HEK293 (cell line): ENCODE data around the gene ZNF599.
A peak's percentile ranks its signal among the peaks of the same experiment; 100 is the strongest.

Source experiments
- HOXC10 ChIP-seq: sonication (generic); formaldehyde crosslinking; IDR thresholded peaks from 2 replicates; pipeline ENCODE4 v1.8.1; 2023; ENCODE audit warnings: mild to moderate bottlenecking, missing genetic modification reagents
- KLF7 ChIP-seq: fragments of 450-650 bp; formaldehyde crosslinking; IDR thresholded peaks from 2 replicates; pipeline ENCODE4 v1.5.1; 2016; ENCODE audit warnings: missing biosample characterization, missing genetic modification characterization, borderline replicate concordance
- MYNN ChIP-seq: fragments of 450-650 bp; formaldehyde crosslinking; IDR thresholded peaks from 2 replicates; pipeline ENCODE4 v1.5.1; 2016; ENCODE audit warnings: missing biosample characterization, missing genetic modification characterization, borderline replicate concordance
- SCRT2 ChIP-seq: fragments of 450-650 bp; formaldehyde crosslinking; IDR thresholded peaks from 2 replicates; pipeline ENCODE4 v1.5.1; 2016; ENCODE audit warnings: missing biosample characterization, missing genetic modification characterization
- TCF7L2 ChIP-seq: IDR thresholded peaks from 2 replicates; pipeline ENCODE4 v1.6.1; 2011; ENCODE audit warnings: low read depth, mild to moderate bottlenecking, inconsistent platforms, low read length, moderate library complexity, borderline replicate concordance
- ZBTB21 ChIP-seq: fragments of 450-650 bp; formaldehyde crosslinking; IDR thresholded peaks from 2 replicates; pipeline ENCODE4 v1.5.1; 2017; ENCODE audit warnings: missing biosample characterization, missing genetic modification characterization
- ZBTB48 ChIP-seq: fragments of 450-650 bp; formaldehyde crosslinking; IDR thresholded peaks from 2 replicates; pipeline ENCODE4 v1.5.1; 2016; ENCODE audit warnings: missing biosample characterization, missing genetic modification characterization
- ZNF140 ChIP-seq: fragments of 450-650 bp; formaldehyde crosslinking; IDR thresholded peaks from 2 replicates; pipeline ENCODE4 v1.5.1; 2016; ENCODE audit warnings: missing biosample characterization, missing genetic modification characterization
- ZNF335 ChIP-seq: fragments of 450-650 bp; formaldehyde crosslinking; conservative IDR thresholded peaks from 2 replicates; pipeline ENCODE4 v1.5.1; 2016; ENCODE audit warnings: missing biosample characterization, missing genetic modification characterization
- ZNF37A ChIP-seq: fragments of 450-650 bp; IDR thresholded peaks from 2 replicates; pipeline ENCODE4 v1.5.1; 2018; ENCODE audit warnings: missing biosample characterization, missing genetic modification characterization
- ZNF394 ChIP-seq: fragments of 450-650 bp; formaldehyde crosslinking; IDR thresholded peaks from 2 replicates; pipeline ENCODE4 v1.5.1; 2016; ENCODE audit warnings: missing biosample characterization, missing genetic modification characterization, mild to moderate bottlenecking, moderate library complexity, borderline replicate concordance
- ZNF426 ChIP-seq: fragments of 450-650 bp; formaldehyde crosslinking; IDR thresholded peaks from 2 replicates; pipeline ENCODE4 v1.5.1; 2017; ENCODE audit warnings: missing biosample characterization, missing genetic modification characterization, mild to moderate bottlenecking, inconsistent platforms, moderate library complexity
- ZNF654 ChIP-seq: fragments of 450-650 bp; formaldehyde crosslinking; IDR thresholded peaks from 2 replicates; pipeline ENCODE4 v1.5.1; 2016; ENCODE audit warnings: low read depth, missing biosample characterization, missing genetic modification characterization
- ZNF658 ChIP-seq: fragments of 450-650 bp; formaldehyde crosslinking; IDR thresholded peaks from 2 replicates; pipeline ENCODE4; 2016; ENCODE audit warnings: missing biosample characterization, missing genetic modification characterization
- TF ChIP-seq, protein P1 (sequence below): fragments of 450-650 bp; formaldehyde crosslinking; IDR thresholded peaks from 2 replicates; pipeline ENCODE4 v1.5.1; 2016; ENCODE audit warnings: missing biosample characterization, missing genetic modification characterization
- TF ChIP-seq, protein P2 (sequence below): fragments of 450-650 bp; formaldehyde crosslinking; IDR thresholded peaks from 2 replicates; pipeline ENCODE4 v1.5.1; 2016; ENCODE audit warnings: missing biosample characterization, missing genetic modification characterization
- TF ChIP-seq, protein P3 (sequence below): fragments of 450-650 bp; formaldehyde crosslinking; IDR thresholded peaks from 2 replicates; pipeline ENCODE4 v1.5.1; 2016; ENCODE audit warnings: missing biosample characterization, missing genetic modification characterization, borderline replicate concordance
- TF ChIP-seq, protein P4 (sequence below): fragments of 450-650 bp; formaldehyde crosslinking; IDR thresholded peaks from 2 replicates; pipeline ENCODE4 v1.5.1; 2017; ENCODE audit warnings: missing biosample characterization, missing genetic modification characterization
- TF ChIP-seq, protein P5 (sequence below): fragments of 450-650 bp; formaldehyde crosslinking; IDR thresholded peaks from 2 replicates; pipeline ENCODE4; 2016; ENCODE audit warnings: missing biosample characterization, missing genetic modification characterization
- TF ChIP-seq, protein P6 (sequence below): fragments of 450-650 bp; formaldehyde crosslinking; IDR thresholded peaks from 2 replicates; pipeline ENCODE4 v1.5.1; 2017; ENCODE audit warnings: missing biosample characterization, missing genetic modification characterization

The ZNF599 gene

DNA sequence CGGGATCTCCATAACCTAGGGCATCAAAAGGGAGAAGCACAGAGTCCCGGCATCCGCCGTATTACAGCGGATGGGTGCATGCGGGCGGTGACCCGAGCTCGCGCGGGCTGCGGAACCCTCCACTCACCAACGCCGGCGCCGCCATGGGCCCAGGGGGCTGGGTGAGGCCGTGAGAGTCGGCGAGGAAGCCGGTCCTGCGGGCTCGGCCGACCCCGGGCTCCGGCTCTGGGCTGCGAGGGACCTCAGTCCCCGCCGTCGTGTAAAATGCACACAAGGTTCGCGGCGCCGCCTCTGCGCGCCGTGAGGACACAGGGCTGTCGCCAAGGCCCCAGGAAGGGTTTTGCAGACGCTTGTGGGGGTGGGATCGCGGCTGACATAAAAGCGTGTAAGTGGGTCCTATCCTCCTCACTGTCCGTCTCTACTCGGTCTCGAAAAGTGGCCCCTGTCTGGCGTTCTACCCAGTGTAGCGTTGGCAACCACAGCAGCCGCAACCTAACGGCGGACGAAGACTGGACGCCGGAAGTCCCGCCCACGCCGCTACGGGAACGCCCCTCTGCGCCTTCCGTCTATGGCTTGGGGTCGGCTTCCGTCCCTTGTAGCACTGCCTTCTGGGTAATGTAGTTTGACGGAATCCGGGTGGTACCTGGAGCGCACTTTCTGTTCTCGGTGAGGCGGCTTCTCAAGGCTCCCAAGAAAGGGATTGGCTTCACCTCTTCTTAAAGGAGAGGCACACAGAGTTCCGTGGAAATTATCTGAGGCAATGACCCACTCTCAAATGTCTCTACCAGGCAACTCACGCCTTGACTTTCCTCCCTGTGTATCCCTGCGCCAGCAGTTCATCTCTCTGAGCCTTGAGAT, at the start of gene ZNF599 (continued):
- TF ChIP-seq, protein P1, sequence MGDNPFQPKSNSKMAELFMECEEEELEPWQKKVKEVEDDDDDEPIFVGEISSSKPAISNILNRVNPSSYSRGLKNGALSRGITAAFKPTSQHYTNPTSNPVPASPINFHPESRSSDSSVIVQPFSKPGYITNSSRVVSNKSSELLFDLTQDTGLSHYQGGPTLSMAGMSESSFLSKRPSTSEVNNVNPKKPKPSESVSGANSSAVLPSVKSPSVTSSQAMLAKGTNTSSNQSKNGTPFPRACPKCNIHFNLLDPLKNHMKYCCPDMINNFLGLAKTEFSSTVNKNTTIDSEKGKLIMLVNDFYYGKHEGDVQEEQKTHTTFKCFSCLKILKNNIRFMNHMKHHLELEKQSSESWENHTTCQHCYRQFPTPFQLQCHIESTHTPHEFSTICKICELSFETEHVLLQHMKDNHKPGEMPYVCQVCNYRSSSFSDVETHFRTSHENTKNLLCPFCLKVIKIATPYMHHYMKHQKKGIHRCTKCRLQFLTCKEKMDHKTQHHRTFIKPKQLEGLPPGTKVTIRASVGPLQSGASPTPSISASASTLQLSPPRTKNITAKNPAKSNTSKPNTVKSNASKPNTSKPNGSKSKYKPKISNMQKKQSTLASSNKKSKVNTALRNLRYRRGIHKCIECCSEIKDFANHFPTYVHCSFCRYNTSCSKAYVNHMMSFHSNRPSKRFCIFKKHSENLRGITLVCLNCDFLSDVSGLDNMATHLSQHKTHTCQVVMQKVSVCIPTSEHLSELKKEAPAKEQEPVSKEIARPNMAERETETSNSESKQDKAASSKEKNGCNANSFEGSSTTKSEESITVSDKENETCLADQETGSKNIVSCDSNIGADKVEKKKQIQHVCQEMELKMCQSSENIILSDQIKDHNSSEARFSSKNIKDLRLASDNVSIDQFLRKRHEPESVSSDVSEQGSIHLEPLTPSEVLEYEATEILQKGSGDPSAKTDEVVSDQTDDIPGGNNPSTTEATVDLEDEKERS: peak; percentile 78; the same call in 1 of the 2 replicates
- TF ChIP-seq ZNF394 (tag by site-specific recombination) (no peak; the same call in 1 of the 2 replicates), ZBTB21 (tag by site-specific recombination) (peak; percentile 51), ZNF658 (no peak), MYNN (tag by site-specific recombination) (no peak; the same call in 1 of the 2 replicates), ZNF654 (tag by site-specific recombination) (no peak), HOXC10 (CRISPR knock-in tag) (no peak), ZNF335 (peak; percentile 96), SCRT2 (tag by site-specific recombination) (no peak), ZNF426 (tag by site-specific recombination) (no peak), KLF7 (no peak), ZNF37A (no peak), TCF7L2 (no peak), ZNF140 (tag by site-specific recombination) (no peak), ZBTB48 (tag by site-specific recombination) (peak; percentile 30; the same call in 1 of the 2 replicates)
- TF ChIP-seq, protein P2, sequence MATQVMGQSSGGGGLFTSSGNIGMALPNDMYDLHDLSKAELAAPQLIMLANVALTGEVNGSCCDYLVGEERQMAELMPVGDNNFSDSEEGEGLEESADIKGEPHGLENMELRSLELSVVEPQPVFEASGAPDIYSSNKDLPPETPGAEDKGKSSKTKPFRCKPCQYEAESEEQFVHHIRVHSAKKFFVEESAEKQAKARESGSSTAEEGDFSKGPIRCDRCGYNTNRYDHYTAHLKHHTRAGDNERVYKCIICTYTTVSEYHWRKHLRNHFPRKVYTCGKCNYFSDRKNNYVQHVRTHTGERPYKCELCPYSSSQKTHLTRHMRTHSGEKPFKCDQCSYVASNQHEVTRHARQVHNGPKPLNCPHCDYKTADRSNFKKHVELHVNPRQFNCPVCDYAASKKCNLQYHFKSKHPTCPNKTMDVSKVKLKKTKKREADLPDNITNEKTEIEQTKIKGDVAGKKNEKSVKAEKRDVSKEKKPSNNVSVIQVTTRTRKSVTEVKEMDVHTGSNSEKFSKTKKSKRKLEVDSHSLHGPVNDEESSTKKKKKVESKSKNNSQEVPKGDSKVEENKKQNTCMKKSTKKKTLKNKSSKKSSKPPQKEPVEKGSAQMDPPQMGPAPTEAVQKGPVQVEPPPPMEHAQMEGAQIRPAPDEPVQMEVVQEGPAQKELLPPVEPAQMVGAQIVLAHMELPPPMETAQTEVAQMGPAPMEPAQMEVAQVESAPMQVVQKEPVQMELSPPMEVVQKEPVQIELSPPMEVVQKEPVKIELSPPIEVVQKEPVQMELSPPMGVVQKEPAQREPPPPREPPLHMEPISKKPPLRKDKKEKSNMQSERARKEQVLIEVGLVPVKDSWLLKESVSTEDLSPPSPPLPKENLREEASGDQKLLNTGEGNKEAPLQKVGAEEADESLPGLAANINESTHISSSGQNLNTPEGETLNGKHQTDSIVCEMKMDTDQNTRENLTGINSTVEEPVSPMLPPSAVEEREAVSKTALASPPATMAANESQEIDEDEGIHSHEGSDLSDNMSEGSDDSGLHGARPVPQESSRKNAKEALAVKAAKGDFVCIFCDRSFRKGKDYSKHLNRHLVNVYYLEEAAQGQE (tag by site-specific recombination): no peak
- TF ChIP-seq, protein P3, sequence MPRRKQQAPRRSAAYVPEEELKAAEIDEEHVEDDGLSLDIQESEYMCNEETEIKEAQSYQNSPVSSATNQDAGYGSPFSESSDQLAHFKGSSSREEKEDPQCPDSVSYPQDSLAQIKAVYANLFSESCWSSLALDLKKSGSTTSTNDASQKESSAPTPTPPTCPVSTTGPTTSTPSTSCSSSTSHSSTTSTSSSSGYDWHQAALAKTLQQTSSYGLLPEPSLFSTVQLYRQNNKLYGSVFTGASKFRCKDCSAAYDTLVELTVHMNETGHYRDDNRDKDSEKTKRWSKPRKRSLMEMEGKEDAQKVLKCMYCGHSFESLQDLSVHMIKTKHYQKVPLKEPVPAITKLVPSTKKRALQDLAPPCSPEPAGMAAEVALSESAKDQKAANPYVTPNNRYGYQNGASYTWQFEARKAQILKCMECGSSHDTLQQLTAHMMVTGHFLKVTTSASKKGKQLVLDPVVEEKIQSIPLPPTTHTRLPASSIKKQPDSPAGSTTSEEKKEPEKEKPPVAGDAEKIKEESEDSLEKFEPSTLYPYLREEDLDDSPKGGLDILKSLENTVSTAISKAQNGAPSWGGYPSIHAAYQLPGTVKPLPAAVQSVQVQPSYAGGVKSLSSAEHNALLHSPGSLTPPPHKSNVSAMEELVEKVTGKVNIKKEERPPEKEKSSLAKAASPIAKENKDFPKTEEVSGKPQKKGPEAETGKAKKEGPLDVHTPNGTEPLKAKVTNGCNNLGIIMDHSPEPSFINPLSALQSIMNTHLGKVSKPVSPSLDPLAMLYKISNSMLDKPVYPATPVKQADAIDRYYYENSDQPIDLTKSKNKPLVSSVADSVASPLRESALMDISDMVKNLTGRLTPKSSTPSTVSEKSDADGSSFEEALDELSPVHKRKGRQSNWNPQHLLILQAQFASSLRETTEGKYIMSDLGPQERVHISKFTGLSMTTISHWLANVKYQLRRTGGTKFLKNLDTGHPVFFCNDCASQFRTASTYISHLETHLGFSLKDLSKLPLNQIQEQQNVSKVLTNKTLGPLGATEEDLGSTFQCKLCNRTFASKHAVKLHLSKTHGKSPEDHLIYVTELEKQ (tag by site-specific recombination): no peak
- TF ChIP-seq, protein P4, sequence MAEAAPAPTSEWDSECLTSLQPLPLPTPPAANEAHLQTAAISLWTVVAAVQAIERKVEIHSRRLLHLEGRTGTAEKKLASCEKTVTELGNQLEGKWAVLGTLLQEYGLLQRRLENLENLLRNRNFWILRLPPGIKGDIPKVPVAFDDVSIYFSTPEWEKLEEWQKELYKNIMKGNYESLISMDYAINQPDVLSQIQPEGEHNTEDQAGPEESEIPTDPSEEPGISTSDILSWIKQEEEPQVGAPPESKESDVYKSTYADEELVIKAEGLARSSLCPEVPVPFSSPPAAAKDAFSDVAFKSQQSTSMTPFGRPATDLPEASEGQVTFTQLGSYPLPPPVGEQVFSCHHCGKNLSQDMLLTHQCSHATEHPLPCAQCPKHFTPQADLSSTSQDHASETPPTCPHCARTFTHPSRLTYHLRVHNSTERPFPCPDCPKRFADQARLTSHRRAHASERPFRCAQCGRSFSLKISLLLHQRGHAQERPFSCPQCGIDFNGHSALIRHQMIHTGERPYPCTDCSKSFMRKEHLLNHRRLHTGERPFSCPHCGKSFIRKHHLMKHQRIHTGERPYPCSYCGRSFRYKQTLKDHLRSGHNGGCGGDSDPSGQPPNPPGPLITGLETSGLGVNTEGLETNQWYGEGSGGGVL (tag by site-specific recombination): peak; percentile 23; the same call in 1 of the 2 replicates
- TF ChIP-seq, protein P5, sequence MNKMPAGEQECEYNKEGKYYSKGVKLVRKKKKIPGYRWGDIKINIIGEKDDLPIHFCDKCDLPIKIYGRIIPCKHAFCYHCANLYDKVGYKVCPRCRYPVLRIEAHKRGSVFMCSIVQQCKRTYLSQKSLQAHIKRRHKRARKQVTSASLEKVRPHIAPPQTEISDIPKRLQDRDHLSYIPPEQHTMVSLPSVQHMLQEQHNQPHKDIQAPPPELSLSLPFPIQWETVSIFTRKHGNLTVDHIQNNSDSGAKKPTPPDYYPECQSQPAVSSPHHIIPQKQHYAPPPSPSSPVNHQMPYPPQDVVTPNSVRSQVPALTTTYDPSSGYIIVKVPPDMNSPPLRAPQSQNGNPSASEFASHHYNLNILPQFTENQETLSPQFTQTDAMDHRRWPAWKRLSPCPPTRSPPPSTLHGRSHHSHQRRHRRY (tag by site-specific recombination): no peak
- TF ChIP-seq, protein P6, sequence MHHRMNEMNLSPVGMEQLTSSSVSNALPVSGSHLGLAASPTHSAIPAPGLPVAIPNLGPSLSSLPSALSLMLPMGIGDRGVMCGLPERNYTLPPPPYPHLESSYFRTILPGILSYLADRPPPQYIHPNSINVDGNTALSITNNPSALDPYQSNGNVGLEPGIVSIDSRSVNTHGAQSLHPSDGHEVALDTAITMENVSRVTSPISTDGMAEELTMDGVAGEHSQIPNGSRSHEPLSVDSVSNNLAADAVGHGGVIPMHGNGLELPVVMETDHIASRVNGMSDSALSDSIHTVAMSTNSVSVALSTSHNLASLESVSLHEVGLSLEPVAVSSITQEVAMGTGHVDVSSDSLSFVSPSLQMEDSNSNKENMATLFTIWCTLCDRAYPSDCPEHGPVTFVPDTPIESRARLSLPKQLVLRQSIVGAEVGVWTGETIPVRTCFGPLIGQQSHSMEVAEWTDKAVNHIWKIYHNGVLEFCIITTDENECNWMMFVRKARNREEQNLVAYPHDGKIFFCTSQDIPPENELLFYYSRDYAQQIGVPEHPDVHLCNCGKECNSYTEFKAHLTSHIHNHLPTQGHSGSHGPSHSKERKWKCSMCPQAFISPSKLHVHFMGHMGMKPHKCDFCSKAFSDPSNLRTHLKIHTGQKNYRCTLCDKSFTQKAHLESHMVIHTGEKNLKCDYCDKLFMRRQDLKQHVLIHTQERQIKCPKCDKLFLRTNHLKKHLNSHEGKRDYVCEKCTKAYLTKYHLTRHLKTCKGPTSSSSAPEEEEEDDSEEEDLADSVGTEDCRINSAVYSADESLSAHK (tag by site-specific recombination): no peak; the same call in 1 of the 2 replicates
